IPS-11a (cell line): Measurements from ENCODE around the gene RASGRF2.

Experiments
- H3K4me3 ChIP-seq: one replicate; pipeline ENCODE4 v1.5.1; 2013; ENCODE audit warnings: low read depth, low read length, control low read depth

The RASGRF2 gene

DNA sequence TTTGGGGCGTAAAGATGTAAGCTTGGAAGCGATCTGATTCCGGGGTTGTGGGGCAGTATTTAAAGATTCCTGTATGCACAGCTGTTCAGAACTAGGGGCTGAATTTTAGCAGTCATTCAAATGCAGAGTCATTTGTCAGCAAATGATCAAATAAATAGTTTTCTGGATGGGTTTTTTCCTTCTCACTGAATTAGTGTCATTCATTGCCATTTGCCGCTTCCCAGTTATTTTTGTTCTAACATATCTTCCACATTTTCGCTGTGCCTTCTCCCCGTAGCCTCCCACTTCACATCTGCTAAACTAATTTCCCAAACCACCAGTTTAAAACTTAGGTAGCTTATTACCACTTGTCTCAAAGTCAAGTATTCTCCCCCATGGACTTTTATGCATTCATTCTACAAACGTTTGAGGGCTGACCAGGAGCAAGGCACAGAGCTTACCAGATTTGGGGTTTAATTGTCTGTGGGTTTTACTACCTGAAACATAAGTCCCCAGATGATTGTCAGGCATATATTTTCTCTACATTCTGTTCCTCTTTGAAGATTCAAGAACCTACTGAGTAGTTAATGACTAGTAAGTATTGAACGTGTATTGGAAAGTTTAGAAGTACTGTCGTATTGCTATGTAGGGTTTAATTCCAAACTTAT, 231.7 kb downstream of the RASGRF2 start:
- no peak overlapping the region for H3K4me3 ChIP-seq

DNA sequence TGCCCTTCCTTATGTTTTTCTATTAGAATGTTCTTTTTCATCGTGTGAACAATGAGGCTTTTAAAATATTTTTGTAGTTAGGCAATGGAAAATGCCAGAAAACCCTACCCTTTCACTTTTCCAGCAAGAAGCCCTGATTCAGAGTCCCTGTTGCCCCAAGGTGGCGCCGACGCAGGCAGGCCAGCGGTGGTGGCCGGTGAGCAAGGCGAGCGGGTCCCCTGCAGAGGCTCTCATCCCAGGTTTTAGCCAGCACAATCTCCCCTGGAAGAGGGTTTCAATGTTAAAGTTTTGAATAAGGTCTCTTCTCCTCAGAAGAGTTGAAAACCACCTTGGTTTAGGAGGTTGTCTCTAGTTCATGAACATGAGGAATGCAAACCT, 232.2 kb downstream of the RASGRF2 start:
- H3K4me3 ChIP-seq: no peak overlapping the region

DNA sequence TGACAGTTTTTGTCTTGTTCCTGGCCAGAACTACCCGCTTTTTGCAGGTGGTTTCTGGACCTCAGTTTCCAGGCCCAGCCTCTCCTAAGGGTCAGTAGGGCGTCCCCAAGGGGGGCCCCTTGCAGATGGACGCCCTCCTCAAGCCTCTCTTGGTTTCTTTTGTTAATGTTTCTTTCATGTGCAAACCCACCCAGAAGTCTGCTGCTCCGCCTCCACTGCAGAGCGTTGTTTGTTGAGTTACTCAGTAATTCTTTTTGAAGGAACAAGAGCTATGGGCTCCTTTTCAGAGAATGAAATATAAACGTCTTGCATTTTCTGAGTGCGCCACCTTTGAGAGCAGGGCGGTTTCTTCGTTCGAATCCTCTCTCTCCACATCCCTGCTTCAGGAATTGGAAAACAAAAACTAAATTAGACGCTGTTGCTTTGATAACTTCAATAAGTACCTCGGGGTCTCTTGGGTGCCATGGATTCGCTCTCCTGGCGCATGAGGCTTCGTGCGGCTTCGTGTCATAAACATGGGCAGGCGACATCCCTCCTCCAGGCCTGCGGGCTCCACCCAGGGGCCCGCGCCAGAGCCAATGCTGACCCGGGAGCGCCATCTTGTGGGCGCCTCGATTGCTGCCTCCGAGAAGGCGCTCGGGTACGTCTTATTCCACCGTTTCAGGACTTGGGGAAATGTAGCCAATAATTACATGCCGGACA, 234.6 kb downstream of the RASGRF2 start:
- H3K4me3 ChIP-seq: no peak overlapping the region

DNA sequence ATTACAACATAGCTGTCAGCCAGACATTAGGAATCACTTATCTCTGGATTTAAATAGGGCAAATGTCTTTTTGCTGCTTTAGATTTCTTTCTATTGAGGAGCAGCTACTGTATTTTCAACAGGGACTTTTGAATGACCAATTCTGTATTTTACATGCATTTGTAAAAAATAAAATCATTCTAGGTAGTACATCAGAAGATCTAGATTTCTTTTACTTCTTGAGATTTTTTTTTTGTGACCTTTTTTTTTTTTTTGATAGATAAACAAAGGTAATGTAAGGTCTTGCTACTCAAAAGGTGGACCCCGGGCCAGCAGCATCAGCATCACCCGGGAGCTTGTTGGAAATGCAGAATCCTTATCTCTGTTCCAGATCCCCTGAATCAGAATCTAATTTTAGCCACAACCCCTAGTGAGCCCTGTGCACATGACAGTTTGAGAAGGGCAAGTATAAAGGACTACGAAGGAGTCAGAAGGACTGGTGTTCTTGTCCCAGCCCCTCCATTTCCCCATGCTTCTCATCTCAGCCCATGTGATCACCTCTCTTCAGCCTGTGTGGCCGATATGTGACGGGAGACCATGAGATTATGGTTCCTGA, 235.3 kb downstream of the RASGRF2 start:
- no peak overlapping the region for H3K4me3 ChIP-seq

DNA sequence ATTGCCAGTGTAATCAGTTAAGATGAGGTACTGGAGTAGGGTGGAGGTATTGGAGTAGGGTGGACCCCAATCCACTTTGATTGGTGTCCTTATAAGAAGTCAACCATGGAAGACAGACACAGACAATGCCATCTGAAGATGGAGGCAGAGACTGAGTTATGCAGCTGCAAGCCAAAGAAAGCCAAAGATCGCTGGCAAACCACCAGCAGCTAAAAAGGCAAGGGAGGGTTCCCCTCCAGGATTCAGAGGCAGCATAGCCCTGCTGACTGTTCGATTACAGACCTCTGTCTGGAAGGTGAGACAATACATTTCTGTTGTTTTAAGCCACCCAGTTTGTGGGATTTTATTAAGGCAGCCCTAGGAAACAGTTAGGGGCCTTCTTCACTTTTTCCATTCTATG, 242.5 kb downstream of the RASGRF2 start:
- no peak overlapping the region for H3K4me3 ChIP-seq

DNA sequence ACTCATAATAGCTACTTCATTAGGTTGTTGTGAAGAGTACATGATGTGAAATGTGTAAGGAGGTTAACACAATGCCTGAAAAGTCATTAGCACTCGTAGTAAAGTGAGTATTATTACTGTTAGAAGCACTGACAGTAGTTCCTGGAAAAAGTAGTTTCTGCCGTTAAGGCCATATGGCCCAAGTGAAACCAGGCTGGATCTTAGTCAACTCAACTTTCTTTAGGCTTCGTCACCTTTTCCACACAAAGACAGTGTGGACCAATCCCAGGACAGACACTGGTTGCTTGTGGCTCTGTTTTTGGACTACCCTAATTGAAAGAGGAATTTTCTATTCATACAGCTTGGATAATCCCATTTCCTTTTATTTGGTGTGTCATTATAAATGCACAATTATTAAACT, 243.6 kb downstream of the RASGRF2 start:
- H3K4me3 ChIP-seq: no peak overlapping the region

DNA sequence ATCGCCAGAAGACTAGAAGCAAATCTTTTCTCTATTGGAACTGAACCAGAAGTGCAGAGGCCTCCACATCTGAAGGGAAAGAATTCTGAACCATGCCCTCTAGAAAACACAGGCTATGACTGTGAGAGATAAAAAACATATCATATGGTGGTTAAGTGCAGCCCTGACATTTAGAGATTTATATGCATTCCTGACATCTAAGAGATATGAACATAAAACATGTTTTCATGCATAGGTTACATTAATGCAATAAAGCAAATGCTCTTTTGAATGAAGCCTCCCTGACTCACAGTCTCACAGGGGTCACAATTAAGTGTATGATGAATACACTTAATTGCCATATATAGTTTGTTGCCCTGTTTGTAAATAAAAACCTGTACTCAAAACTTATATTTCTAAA, 244.0 kb downstream of the RASGRF2 start:
- H3K4me3 ChIP-seq: no peak overlapping the region

DNA sequence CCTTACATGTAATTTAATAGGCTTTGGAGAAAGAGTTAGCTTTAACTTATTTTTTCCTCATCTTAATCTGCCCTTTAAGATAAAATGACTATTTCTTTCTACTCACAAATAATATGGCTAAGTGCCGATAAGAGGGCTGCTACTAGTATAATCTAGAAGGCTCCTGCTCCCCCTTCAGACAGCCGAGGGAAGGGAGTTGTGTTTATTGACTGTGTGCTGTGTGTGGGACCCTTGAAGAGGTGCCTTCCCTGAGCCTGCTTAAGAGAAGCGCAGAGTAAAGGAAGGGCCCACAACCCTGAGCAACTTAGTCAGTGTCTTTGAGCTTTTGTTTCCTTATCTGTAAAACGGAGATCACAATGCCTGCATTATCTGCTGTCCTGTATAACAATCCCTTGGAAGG, 244.9 kb downstream of the RASGRF2 start:
- H3K4me3 ChIP-seq: no peak overlapping the region

DNA sequence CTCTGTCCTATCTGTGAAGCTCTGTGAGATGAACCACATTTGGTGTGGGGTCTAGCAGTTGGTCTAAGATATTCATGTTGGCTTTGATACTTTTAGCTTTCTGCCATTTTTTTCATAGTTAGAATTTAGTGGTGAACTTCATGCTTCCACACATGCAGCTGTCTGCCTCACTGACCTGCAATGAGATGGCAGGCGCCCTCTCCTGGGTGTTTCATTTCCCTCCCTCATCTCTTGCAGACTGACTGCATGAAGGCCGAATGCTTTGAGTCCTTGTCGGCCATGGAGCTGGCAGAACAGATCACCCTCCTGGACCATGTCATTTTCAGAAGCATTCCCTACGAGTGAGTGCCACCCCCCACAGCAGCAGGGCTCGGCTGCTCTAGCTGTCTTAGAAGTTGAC, 246.8 kb downstream of the RASGRF2 start:
- no peak overlapping the region for H3K4me3 ChIP-seq

DNA sequence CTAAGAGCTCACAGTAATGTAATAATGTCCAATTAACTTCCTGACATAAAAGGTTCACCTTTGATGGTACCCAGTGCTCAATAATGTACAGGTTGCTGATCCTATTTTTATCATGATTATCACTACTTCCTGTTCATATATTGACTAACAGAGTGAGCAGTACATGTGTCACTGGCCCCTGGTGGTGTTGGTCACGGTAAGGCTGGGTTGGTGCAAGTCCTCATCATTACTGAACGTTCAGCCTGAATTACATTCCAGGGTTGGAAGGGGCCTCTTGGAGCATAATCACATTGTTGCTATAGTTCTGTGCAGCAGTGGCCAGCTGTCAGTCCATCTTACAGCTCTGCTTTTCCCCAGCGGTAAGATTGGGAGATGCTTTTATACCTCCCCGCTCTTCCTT, 248.7 kb downstream of the RASGRF2 start:
- no peak overlapping the region for H3K4me3 ChIP-seq

DNA sequence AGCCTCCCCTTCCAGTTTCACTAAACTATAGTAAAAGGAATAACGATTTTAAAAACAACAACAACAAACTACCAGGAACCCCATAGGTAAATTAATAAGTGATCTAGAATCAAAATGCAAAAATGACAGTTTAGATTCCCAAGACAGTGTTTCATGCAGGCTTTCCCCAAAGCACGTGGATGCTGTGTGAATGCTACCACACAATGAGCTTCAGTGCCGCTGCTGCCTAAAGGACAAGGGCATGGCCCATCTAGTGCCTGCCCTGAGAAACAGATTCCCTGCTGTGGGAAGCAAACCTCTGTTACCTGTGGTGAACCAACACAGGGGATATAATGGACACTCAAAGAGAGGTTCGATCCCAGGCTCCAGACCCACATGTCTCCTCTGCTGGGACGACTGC, 249.2 kb downstream of the RASGRF2 start:
- no peak overlapping the region for H3K4me3 ChIP-seq

DNA sequence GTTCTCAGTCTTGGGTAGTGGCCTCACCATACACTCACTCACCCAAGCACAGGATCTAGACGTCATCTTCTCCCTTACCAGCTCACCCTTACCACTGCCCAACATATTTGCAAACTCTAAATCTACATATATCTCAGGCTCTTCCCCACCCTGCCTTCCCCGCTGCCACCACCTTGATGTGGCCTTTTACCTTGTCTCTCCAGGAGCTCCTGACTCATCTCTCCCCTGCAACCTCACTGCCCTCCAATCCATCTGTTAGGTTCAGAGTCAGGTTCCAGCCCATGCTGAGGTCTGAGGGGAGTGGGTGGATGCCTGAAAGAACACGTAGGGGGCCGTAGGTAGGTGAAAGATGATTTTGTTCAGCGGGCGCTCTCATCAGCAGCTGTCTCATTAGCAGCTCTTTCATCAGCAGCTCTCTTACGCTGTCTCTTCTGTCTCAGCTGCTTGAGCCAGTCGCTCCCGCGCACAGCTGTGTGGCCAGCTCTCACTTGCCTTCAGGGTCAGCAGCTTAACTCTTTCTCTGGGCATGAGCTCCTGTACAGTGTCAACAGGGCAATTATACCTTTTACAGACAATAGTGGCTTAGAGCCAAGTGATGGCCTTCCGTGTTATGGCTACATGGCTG, 249.8 kb downstream of the RASGRF2 start:
- no peak overlapping the region for H3K4me3 ChIP-seq

DNA sequence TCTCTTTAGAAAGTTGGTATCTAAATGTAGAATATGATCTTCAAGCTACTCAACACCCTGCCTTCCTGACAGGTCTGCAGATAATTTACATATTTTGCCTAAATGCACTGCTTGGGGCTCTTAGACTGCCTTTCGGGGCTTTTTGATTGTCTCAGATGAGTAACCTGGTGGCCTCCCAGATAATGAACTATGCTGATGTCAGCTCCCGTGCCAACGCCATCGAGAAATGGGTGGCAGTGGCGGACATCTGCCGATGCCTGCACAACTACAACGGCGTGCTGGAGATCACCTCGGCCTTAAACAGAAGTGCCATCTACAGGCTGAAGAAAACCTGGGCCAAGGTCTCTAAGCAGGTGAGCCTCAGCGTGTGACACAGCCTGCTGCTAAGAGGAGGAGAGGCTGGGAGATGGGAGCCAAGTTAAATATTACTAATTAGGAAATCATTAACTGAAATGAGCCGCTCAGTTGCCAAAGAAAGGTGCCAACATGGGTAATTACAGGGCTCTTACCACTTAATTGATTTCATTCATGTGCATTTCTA, 252.1 kb downstream of the RASGRF2 start:
- H3K4me3 ChIP-seq: no peak overlapping the region

DNA sequence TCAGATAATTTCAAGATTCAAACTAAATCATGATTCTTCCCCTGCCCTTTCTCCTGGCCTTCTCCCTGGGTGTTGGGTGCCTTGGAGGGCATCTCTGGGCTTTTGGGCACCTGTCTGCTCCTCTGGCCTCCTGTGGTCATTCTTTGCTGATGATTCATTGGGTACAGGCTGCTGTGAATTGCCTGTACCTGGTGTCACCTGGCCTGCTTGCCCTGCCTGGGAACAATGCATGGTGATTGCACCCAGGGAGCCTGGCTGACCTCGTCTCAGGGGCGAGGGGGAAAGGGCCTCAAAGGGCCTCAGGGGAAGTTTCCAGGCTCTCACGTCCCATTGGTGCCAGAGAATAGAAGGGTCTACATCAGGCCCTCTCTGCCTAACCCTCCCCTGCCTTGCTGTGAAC, 252.9 kb downstream of the RASGRF2 start:
- H3K4me3 ChIP-seq: no peak overlapping the region

DNA sequence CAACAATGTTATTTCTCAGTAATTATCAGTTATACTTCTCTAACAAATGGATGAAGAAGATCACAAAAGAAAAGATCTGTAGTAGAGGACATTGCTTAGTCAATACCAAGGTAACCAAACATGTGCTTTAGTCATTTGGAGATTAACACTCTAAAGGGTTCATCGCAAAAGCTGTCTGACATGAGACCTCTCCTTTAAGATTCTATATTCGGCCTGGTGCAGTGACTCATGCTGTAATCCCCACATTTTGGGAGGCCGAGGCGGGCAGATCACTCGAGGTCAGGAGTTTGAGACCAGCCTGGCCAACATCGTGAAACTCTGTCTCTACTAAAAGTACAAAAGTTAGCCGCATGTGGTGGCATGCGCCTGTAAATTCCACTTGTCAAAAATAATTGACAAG, 254.7 kb downstream of the RASGRF2 start:
- H3K4me3 ChIP-seq: no peak overlapping the region

DNA sequence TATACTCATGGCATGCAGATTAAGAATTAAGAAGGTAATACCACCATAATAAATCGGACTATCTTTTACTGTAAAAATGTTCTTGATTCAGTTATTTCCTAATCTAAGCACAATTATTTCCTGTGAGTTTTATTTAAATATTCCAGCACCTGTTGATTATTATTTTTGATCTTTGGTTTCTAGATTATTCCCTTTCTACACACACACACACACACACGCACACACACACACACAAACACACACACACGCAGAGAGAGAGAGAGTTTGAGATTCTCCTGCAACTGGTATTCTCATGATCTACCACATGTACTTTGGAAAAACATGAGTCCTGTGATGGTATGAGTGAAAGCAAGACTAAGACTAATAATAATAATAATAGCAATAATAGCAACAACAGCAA, 256.0 kb downstream of the RASGRF2 start:
- H3K4me3 ChIP-seq: no peak overlapping the region

DNA sequence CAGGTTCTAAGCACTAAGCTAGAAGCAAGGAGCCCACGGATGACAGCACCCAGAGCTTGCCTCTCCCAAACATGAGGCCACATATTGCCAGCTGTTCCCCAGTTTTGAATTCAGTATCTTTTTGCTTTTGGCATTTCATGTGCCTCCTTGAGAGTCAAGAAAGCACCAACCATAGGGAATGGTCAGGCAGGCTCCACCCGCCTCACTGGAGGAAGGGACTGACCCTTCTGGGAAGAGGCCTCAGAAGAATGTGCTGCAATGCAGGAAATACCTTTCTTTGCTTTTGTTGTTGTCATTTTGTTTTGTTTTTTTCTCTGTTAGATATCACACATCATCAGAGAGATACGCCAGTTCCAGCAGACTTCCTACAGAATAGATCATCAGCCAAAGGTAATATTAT, 259.2 kb downstream of the RASGRF2 start:
- H3K4me3 ChIP-seq: no peak overlapping the region

DNA sequence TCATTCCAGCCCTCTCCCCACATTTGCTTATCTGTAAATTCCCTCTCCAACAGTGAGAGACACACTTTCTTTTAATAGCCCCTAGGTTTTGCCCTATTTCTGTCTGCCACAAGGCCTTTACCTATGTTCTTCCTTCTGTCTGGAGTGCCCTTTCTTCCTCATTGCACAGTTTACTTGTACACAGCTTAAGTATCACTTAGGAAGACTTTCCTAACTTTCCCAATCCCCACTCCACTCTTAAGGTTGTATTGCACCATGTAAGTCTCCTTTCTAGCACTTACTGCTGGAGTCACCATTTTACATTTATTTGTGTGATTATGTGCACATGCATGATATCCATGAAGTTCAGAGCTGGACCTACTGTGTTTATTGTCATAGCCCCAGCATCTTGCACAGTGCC, 262.1 kb downstream of the RASGRF2 start:
- no peak overlapping the region for H3K4me3 ChIP-seq

DNA sequence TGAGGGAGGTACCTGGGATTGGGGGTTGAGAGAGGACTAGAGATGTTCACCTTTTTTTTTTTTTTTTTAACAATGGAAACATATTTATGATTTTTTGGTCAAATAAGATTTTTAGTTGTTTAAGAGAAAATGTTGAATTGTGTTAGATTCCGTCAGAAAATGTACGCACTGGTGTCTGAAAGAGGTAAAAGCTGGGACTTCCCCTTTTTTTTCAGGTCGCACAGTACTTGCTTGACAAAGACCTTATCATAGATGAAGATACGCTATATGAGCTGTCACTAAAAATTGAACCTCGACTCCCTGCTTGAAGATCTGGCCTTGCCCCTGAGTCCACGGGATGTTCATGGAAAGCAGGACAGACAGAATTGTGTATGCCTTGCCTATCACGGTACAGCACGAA, 265.3 kb downstream of the RASGRF2 start:
- no peak overlapping the region for H3K4me3 ChIP-seq

DNA sequence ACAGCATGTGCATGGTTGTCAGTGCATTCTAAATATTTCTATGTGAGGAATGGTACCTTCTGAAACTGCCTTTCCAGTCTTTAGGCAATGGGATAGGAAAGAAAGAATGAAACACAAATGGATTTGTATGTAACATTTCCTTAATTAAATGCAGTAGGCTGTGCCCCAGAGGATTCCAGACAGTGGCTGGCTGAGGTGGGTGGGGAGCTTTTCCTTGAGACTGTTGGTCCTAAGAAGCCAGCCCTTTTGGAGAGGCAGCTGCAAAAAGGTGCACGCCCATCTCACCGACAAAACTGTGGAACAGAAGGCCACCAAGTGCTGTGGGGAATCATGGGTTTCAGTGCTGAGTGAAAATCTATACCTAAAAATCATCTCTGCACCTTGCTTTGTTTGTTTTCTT, 266.1 kb downstream of the RASGRF2 start:
- no peak overlapping the region for H3K4me3 ChIP-seq

DNA sequence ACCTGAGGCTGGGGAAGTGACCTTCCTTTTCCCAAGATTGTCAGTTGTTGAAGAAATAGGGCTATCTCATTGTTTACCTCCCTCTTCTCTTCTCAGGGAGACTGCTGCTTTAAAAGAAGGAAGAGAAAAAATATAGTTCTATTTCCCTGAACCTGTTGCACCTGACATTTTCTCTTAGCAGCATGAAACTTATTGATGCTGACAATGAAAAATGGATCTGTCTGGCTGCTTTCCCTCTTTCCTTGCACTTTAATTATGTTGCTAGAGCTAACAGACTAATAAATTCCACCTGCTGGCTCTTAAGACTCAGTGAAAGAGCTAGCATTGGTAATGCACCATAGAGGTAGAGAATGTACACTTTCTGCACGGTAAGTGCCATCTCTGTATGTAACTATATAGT, 266.8 kb downstream of the RASGRF2 start:
- no peak overlapping the region for H3K4me3 ChIP-seq

DNA sequence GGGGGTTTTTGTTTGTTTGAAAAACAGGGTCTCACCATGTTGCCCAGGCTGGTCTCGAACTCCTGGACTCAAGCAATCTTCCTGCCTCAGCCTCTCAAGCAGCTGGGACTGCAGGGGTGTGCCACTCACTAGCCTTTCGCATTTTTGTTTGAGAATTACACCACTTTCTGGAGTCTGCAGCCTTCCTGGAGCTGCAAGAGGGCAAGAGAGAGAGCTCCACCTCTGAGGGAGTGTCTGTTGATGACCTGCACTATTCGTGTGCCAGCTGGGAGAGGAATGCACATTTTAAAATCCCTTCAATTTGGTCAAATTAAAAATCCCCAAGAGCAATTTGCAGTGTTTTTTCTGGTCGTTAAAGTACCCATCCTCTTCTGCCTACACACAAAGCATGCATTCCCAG, 267.9 kb downstream of the RASGRF2 start:
- no peak overlapping the region for H3K4me3 ChIP-seq
